G401 (cell line): ENCODE data around the gene RTL1. TPM values are rescaled to one million over a fixed set of nuclear protein-coding genes. Genes with fewer than 3 reads are reported as not detected.

Experiments
- DNase-seq: peaks from one replicate; pipeline ENCODE4 v3.0.0-alpha.2; 2015; ENCODE audit warnings: low spot score
- in situ Hi-C: cut with HindIII; loops from 2 replicates; pipeline ENCODE4 v1.10.0; 2016; ENCODE audit warnings: low sequenced_read_pairs, mixed read lengths
- total RNA-seq: library from RNA; depleted of rRNA; stranded (reverse); fragments of >200 nt; shearing (Covaris generic); gene quantifications from 2 replicates; pipeline ENCODE4 v1.2.3, GENCODE V29; 2014; rRNA removed

RTL1 gene
- total RNA-seq, 1 experiment from 2014 or later = not detected

- no peak for DNase-seq
- in situ Hi-C loops = no loop called here
Measured at GRCh38 chr14:100840286-100841065, 63.0 kb downstream of the RTL1 start.

DNA sequence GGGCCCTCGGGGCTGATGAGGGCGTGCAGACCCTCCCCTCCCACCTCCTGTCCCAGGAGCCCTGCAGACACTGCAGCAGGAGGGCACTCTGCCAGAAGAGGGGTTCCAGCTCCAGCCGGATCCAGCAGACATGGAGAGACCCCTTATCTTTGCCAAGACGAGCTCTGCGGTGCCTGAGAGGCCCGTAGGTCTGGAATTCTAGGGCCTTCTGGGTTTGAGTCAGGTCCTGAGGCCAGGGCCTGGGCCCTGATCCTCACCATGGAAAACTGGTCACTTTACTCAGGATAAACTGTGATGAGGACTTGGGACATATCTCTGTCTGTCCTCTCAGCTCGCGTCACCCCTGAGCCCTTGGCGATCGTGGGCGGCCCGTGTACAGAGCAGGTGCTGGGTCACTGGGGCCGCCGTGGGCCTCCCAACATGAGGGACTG is 63.8 kb downstream of the RTL1 start:
- in situ Hi-C loops = no loop called here

GRCh38 chr14:100839315-100839585 is 64.3 kb downstream of the RTL1 start:
- DNase-seq = no peak
- in situ Hi-C loops = no loop called here

More for the DNA sequence above, 63.8 kb downstream of the RTL1 start:
- DNase-seq = no peak

DNA sequence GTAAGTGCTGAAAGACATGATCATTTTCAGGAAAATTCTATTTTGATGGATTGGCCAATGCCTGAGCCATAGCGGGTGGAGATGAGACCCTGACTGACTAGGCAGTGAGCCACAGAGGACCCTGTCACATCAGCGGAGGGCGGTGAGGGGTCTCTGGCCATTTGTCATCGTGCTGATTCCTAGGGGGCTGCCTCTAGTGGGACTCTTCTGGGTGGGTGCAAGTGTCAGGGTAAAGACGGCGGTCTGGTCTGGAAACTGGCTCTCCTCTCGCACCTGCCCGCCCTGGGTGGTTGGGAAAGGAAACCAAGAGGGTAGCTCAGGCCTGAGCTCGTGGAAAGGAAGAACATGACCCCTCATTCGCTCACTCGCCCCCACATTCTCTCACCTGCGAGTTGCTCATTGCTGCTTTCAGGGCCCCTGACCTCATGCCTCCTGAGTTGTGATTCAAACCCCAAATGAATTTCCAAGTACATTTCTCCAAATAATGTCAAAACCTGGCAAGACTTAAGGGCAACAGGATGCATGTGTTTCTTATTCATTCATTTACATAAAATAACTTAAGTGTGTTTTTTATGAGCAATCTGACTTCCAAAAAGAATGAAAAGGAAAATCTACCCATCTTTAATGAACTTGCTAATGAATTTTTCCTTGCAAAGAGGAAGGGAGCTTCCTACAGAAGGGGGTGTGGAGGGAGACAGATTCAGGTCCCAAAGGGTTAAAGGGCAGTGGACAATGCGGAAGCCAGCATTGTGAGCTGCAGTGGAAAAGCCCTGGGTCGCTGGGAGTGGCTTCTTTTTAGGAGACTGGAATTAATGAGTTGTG is 64.8 kb downstream of the RTL1 start:
- DNase-seq = no peak
- in situ Hi-C loops = no loop called here

- in situ Hi-C loops = no loop called here
- no peak for DNase-seq
Measured at GRCh38 chr14:100837805-100838350, 65.6 kb downstream of the RTL1 start.

GRCh38 chr14:100836941-100837804 is 66.3 kb downstream of the RTL1 start:
- no peak for DNase-seq
- in situ Hi-C loops = no loop called here

- in situ Hi-C loops = no loop called here
- no peak for DNase-seq
Measured at GRCh38 chr14:100836311-100836805, 67.2 kb downstream of the RTL1 start.

DNA sequence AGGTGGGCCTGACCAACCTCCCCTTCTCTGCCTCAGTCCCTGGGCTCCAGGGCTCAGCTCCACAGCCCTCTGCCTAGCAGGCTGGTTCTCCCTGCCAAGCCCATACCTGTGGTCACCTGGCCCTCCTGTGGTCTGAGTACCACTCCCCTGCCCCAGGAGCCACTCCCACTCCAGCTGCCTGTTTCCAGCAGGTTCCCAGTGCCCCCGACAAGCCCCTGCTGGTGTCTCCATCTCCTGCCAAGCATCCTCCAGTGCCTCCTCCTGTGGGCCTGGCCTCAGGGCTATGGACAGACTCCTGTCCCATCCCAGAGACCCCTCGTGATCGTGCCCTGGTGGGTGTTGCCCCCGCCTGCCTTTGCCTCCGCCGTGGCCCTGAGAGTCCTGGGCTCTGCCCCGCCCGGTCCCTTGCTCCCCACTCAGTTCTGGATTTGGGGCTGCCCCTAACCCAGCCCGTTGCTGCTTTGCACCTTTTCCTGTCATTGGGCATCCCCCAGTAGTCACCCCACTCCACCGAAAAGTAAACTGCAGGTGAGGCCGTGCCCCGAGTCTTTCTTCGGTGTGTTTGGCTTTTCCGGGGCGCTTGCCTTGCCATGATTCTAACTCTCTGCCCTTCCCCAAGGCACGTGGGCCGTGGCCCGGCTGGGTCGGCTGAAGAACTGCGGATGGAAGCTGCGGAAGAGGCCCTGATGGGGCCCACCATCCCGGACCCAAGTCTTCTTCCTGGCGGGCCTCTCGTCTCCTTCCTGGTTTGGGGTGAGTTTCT is 67.8 kb downstream of the RTL1 start:
- no peak for DNase-seq
- in situ Hi-C loops = no loop called here

- in situ Hi-C loops = no loop called here
- DNase-seq = no peak
Measured at GRCh38 chr14:100834794-100835547, 68.6 kb downstream of the RTL1 start.

DNA sequence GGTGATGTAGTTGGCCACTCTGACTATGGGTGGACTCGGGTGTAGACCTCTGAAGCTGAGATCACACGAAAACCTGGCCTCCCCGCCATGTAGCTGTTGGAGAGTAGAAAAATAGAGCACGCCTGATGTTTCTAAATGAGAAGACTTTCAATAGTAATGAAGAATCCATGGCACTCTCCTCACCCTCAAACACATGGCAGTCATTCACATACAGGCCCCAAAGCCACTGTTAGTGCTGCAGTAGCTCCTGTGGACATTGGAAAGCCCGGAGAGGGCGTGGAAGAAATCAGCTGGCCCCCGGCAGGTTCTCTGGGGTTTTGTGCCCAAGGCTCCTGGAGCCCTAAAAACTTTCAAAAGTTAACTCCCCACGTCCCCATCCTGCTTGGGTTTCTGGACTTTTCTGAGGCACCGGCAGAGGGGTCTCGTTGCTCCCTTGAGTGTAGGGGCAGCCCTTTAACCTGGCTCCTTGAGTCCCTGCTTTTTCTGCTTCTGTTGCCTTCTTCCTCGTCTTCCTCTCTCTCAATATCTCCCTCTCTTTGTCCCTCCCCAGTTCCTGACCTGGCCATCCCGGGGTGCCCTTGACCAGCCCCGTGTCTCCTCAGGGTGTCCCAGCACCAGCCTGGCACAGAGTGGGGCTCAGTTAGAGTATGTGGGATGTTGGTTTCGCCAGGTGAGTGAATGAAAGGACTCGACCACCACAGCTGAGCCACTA is 69.3 kb downstream of the RTL1 start:
- in situ Hi-C loops = no loop called here
- DNase-seq = no peak

- DNase-seq = no peak
- in situ Hi-C loops = no loop called here
Measured at GRCh38 chr14:100832311-100832960, 71.1 kb downstream of the RTL1 start.

- no peak for DNase-seq
- in situ Hi-C loops = no loop called here
Measured at GRCh38 chr14:100830681-100831080, 72.8 kb downstream of the RTL1 start.

Other genes starting within 250 kb of the RTL1 start
- 4.4 and 6.1 TPM in 2 replicates for gene DLK1, start 176.8 kb downstream of the RTL1 start, total RNA-seq
- gene MEG3, start 77.6 kb downstream of the RTL1 start, total RNA-seq = 3.4 TPM in 1 of 2 replicates, not detected in the other